CD4-positive, CD25-positive, alpha-beta regulatory T cell (primary cell): ENCODE data around the gene SLC2A6. TPM values are rescaled to one million over a fixed set of nuclear protein-coding genes. Genes with fewer than 3 reads are reported as not detected.

Source experiments
- ATAC-seq, 2 donors: fragments of 150-1000 bp; cut with Tn5 transposase; one replicate each; pipeline ENCODE4 v1.10.0; 2021; ENCODE audit warnings: low read depth in 2 of 2, moderate number of reproducible peaks in 2 of 2, moderate library complexity in 1 of 2
- DNase-seq, 3 donors: peaks; one replicate each; pipeline versions ENCODE4 v3.0.0 to v3.0.0-alpha.2; 2012 to 2022; ENCODE audit warnings: mixed read lengths in 1 of 3
- H3K27ac ChIP-seq: one replicate; pipeline ENCODE4 v1.7.0; 2013; ENCODE audit warnings: mild to moderate bottlenecking, low read length; ENCODE audit not compliant: insufficient read depth, poor library complexity, severe bottlenecking
- H3K27me3 ChIP-seq: one replicate; pipeline ENCODE4 v1.7.0; 2013; ENCODE audit warnings: low read length; ENCODE audit not compliant: control insufficient read depth, insufficient read depth
- H3K36me3 ChIP-seq: one replicate; pipeline ENCODE4 v1.7.0; 2013; ENCODE audit warnings: mild to moderate bottlenecking, low read length, moderate library complexity; ENCODE audit not compliant: control insufficient read depth, insufficient read depth
- H3K4me1 ChIP-seq: 2 replicates; pipeline ENCODE4 v1.7.0; 2013; ENCODE audit warnings: mild to moderate bottlenecking, low read length; ENCODE audit not compliant: insufficient read depth, control insufficient read depth, poor library complexity, severe bottlenecking
- H3K4me3 ChIP-seq: one replicate; pipeline ENCODE4 v1.7.0; 2013; ENCODE audit warnings: low read depth, mild to moderate bottlenecking, low read length, moderate library complexity
- H3K9me3 ChIP-seq, 2 experiments: 1 replicate in 1 of 2; 2 replicates in 1 of 2; pipeline ENCODE4 v1.7.0; 2013; ENCODE audit warnings: low read length in 2 of 2, mild to moderate bottlenecking in 1 of 2, moderate library complexity in 1 of 2; ENCODE audit not compliant: control insufficient read depth in 2 of 2
- H3K27ac Mint-ChIP-seq, 3 donors: one replicate each; pipeline ENCODE4 v1.8.0; 2020 to 2022; ENCODE audit warnings: mild to moderate bottlenecking in 3 of 3, mixed read lengths in 3 of 3, moderate library complexity in 2 of 3
- H3K27me3 Mint-ChIP-seq: one replicate; pipeline ENCODE4 v1.8.0; 2022; ENCODE audit warnings: mild to moderate bottlenecking, mixed read lengths
- H3K36me3 Mint-ChIP-seq: one replicate; pipeline ENCODE4 v1.8.0; 2020; ENCODE audit warnings: mixed read lengths
- H3K4me1 Mint-ChIP-seq, 4 donors: one replicate each; pipeline ENCODE4 v1.8.0; 2020 to 2022; ENCODE audit warnings: mixed read lengths in 4 of 4, mild to moderate bottlenecking in 1 of 4
- H3K4me3 Mint-ChIP-seq, 4 donors: one replicate each; pipeline ENCODE4 v1.8.0; 2020 to 2022; ENCODE audit warnings: mild to moderate bottlenecking in 4 of 4, mixed read lengths in 4 of 4, moderate library complexity in 3 of 4
- H3K9me3 Mint-ChIP-seq, 7 donors: one replicate each; pipeline ENCODE4 v1.8.0; 2020 to 2022; ENCODE audit warnings: mixed read lengths in 7 of 7, mild to moderate bottlenecking in 3 of 7, moderate library complexity in 2 of 7
- polyA plus RNA-seq, 4 donors: library from polyadenylated mRNA; unstranded; fragments of 300-500 nt; fragmentation: Illumina TruSeq; gene quantifications; one replicate each; pipeline ENCODE4 v1.2.3, GENCODE V29; 2021
- total RNA-seq: library from RNA; stranded (reverse); gene quantifications from one replicate; pipeline ENCODE4 v1.2.3, GENCODE V29; 2022

Gene SLC2A6
- total and polyA plus RNA-seq, 5 donors from 2014 or later, result 0.63 to 2.2 (median 1.8) TPM

- DNase-seq (no peak), ATAC-seq (no peak)
- no peak overlapping the region for H3K27ac Mint-ChIP-seq
- Histone ChIP-seq H3K36me3 (no peaks in the 10 kb centered on the region), H3K4me1 (no peaks in the 10 kb centered on the region), H3K27me3 (no peaks in the 10 kb centered on the region), H3K9me3 (no peaks in the 10 kb centered on the region), H3K4me3 (no peak overlapping the region), H3K27ac (no peak overlapping the region)
- H3K27me3 Mint-ChIP-seq, result no peaks in the 10 kb centered on the region
- H3K4me1 Mint-ChIP-seq, result peaks cover 0 to 2% (median 0%) of the 10 kb centered on the region in 4 donors
- no peak overlapping the region for H3K4me3 Mint-ChIP-seq
- no peaks in the 10 kb centered on the region for H3K9me3 Mint-ChIP-seq
- no peaks in the 10 kb centered on the region for H3K36me3 Mint-ChIP-seq
These were observed 12.7 kb upstream of the SLC2A6 start for GRCh38 chr9:133491656-133491925.

- H3K4me3 Mint-ChIP-seq, result no peak overlapping the region
- no peak for ATAC-seq
These were observed 12.2 kb upstream of the SLC2A6 start for GRCh38 chr9:133490865-133491655.

GRCh38 chr9:133490201-133490681 is 11.3 kb upstream of the SLC2A6 start:
- Histone ChIP-seq H3K4me3 (no peak overlapping the region), H3K36me3 (no peaks in the 10 kb centered on the region), H3K27me3 (no peaks in the 10 kb centered on the region), H3K4me1 (peaks cover 6% of the 10 kb centered on the region), H3K9me3 (no peaks in the 10 kb centered on the region), H3K27ac (no peak overlapping the region)
- Mint-ChIP-seq H3K27ac (no peak overlapping the region), H3K4me3 (no peak overlapping the region), H3K36me3 (no peaks in the 10 kb centered on the region), H3K4me1 (peaks cover 0 to 8% (median 0%) of the 10 kb centered on the region in 4 donors), H3K27me3 (peaks cover 6% of the 10 kb centered on the region), H3K9me3 (no peaks in the 10 kb centered on the region)
- no peak for DNase-seq
- ATAC-seq, result no peak

More at GRCh38 chr9:133490865-133491655, 12.2 kb upstream of the SLC2A6 start:
- Histone ChIP-seq H3K9me3 (no peaks in the 10 kb centered on the region), H3K36me3 (no peaks in the 10 kb centered on the region), H3K27ac (no peak overlapping the region), H3K4me1 (peaks cover 3% of the 10 kb centered on the region), H3K4me3 (no peak overlapping the region), H3K27me3 (no peaks in the 10 kb centered on the region)
- no peak for DNase-seq
- H3K9me3 Mint-ChIP-seq, result no peaks in the 10 kb centered on the region
- no peaks in the 10 kb centered on the region for H3K36me3 Mint-ChIP-seq
- peaks cover 5% of the 10 kb centered on the region for H3K27me3 Mint-ChIP-seq
- H3K27ac Mint-ChIP-seq, result no peak overlapping the region
- H3K4me1 Mint-ChIP-seq, result peaks cover 0 to 7% (median 0%) of the 10 kb centered on the region in 4 donors

GRCh38 chr9:133489253-133490190 is 10.6 kb upstream of the SLC2A6 start:
- Histone ChIP-seq H3K36me3 (no peaks in the 10 kb centered on the region), H3K27ac (no peak overlapping the region), H3K4me3 (no peak overlapping the region), H3K27me3 (no peaks in the 10 kb centered on the region), H3K4me1 (peaks cover 6% of the 10 kb centered on the region), H3K9me3 (no peaks in the 10 kb centered on the region)
- Mint-ChIP-seq H3K36me3 (no peaks in the 10 kb centered on the region), H3K27me3 (peaks cover 6% of the 10 kb centered on the region), H3K27ac (no peak overlapping the region), H3K9me3 (no peaks in the 10 kb centered on the region), H3K4me1 (peaks cover 0 to 8% (median 0%) of the 10 kb centered on the region in 4 donors), H3K4me3 (no peak overlapping the region)
- ATAC-seq (no peak), DNase-seq (no peak)

DNA sequence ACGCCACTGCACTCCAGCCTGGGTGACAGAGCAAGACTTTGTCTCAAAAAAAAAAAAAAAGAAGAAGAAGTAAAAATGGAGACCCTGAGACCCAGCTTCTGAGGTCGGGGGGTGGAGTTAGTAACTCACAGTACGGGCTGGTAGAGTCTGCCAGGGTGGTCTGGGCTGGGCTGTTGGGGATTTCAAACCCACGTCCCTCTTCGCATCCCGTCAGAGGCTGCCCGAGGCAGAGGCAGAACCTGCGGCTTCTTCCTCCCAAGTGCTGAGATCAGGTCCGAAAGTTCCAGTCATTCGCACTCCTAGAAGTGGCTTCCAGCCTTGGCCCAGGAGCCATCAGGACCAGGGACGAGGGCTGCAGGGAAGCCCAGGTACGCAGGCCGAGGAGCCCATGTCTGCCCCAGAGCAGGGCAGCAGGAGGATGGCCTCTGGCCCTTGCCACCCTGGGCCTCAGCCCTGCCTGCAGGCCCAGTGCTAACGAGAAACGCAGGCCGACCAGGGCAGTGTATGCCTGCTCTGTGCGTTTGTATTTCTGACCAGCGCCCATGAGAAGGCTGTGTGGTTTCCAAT is 9.9 kb upstream of the SLC2A6 start:
- ATAC-seq, result no peak
- no peak overlapping the region for H3K27ac Mint-ChIP-seq
- H3K27me3 ChIP-seq, result no peaks in the 10 kb centered on the region

GRCh38 chr9:133487331-133487725 is 8.4 kb upstream of the SLC2A6 start:
- no peaks in the 10 kb centered on the region for H3K27me3 ChIP-seq
- H3K4me3 ChIP-seq, result no peak overlapping the region
- Mint-ChIP-seq H3K27ac (no peak overlapping the region), H3K36me3 (no peaks in the 10 kb centered on the region), H3K27me3 (peaks cover 6% of the 10 kb centered on the region), H3K4me1 (peaks cover 0 to 8% (median 0%) of the 10 kb centered on the region in 4 donors), H3K4me3 (no peak overlapping the region), H3K9me3 (no peaks in the 10 kb centered on the region)
- DNase-seq, result no peak
- no peak for ATAC-seq
- H3K9me3 ChIP-seq, result no peaks in the 10 kb centered on the region
- peaks cover 6% of the 10 kb centered on the region for H3K4me1 ChIP-seq
- no peaks in the 10 kb centered on the region for H3K36me3 ChIP-seq
- no peak overlapping the region for H3K27ac ChIP-seq

More for the DNA sequence above, 9.9 kb upstream of the SLC2A6 start:
- H3K4me1 ChIP-seq, result peaks cover 6% of the 10 kb centered on the region
- DNase-seq, result no peak
- H3K4me3 ChIP-seq, result no peak overlapping the region
- H3K36me3 Mint-ChIP-seq, result no peaks in the 10 kb centered on the region
- no peak overlapping the region for H3K4me3 Mint-ChIP-seq
- peaks cover 6% of the 10 kb centered on the region for H3K27me3 Mint-ChIP-seq
- no peaks in the 10 kb centered on the region for H3K9me3 Mint-ChIP-seq
- no peaks in the 10 kb centered on the region for H3K36me3 ChIP-seq
- no peaks in the 10 kb centered on the region for H3K9me3 ChIP-seq
- peaks cover 0 to 8% (median 0%) of the 10 kb centered on the region in 4 donors for H3K4me1 Mint-ChIP-seq
- no peak overlapping the region for H3K27ac ChIP-seq

- no peaks in the 10 kb centered on the region for H3K36me3 Mint-ChIP-seq
- H3K27ac Mint-ChIP-seq, result no peak overlapping the region
- Histone ChIP-seq H3K27me3 (no peaks in the 10 kb centered on the region), H3K27ac (no peak overlapping the region), H3K4me3 (no peak overlapping the region), H3K4me1 (peaks cover 6% of the 10 kb centered on the region), H3K9me3 (no peaks in the 10 kb centered on the region), H3K36me3 (no peaks in the 10 kb centered on the region)
- no peaks in the 10 kb centered on the region for H3K9me3 Mint-ChIP-seq
- H3K4me1 Mint-ChIP-seq, result peaks cover 0 to 10% (median 0%) of the 10 kb centered on the region in 4 donors
- H3K27me3 Mint-ChIP-seq, result peaks cover 6% of the 10 kb centered on the region
- DNase-seq (peak in 1 of 3 donors; percentile 45), ATAC-seq (no peak)
- H3K4me3 Mint-ChIP-seq, result no peak overlapping the region
These were observed 6.8 kb upstream of the SLC2A6 start for GRCh38 chr9:133485531-133486260.
